Cortex of kidney (tissue), 1 donor: Measurements from ENCODE around the gene LRRC27.

Experiments
- DNase-seq: peaks from one replicate; lab custom pipeline; 2025; lab: John Stamatoyannopoulos, UW

The LRRC27 gene

DNA sequence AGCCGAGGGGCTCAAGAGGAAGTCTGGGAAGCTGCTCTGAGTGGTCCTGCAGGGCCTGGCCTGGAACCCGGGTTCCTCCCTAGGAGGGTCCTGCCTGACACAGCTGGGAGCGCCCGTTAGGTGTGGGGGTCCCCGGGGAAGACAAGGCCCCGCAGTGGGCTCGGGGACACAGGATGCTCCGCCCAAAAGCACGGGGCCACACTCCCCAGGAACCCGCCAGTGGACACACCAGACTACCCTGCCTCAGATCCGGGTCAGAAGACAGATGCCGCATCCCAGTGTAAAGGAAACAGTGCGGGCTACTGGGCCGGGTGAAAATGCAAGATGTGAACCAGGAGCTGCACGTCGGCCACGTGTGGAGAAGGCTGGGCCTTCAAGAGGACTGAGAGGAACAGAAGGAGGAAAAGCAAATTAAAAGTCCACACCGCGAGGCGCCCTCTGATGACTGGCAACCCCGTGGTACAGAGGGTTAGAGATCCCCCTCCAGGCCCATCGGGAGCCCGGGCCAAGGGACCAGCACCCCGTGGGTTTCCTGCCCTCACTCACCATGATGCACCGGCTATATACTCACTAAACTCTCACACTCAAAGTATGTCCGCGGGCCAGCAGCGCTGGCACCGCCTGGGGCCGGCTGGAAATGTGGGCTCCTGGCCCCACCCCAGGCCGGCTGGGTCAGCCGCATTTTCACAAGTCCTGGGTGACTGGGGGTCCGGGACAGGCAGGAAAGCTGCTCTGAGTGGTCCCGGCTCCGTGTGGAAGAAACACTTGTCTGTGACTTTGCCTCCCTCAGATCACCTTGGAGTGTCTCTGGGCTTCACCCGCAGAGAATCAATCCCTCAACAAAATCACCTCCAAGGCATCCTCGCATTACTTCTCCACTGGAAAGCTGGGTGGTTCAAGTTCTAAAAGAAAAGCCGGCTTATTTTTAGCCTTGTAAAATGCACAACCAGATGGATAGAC lies 30.3 kb upstream of the LRRC27 start:
- no peak for DNase-seq

DNA sequence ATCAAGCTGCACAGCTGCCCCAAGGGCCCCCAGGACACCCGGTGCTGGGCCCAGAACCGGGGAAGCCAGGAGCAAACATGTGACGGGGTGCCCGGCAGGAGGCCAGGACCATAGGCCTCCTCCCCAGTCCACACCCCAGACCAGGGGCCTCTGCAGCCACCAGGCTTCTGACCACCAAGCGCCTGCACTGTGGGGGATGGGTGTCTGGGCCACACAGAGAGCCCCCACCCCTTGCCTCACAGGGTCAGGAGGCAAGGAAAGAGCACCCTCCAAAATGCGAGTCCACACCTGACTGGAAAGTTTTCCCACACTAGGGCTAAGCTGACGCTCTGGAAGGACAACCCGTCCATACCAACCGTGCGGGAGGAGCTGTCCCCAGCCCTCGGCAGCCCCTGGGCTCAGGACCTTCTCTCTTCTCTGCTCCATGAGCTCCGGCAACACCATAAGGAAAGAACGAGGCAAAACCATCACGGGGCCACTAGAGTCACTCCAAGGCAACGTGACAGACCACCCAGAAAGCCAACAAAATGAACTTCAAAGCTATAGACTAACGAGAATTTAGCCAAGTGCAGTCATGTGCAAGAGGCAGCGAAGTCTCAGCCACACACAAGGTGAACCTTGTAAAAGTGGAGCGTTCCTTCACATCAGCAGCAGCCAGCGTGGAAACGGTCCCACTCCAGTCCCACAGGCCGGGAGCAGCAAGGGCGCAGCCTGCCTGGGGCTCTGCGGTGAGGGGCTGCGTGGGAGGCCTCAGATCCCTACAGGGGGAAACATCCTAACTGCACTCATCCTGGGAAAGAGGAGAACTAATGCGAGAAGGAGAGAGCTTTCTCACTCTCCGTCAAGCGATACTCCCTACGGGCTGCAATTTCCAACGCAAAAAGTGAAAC lies 29.3 kb upstream of the LRRC27 start:
- DNase-seq, result no peak

DNA sequence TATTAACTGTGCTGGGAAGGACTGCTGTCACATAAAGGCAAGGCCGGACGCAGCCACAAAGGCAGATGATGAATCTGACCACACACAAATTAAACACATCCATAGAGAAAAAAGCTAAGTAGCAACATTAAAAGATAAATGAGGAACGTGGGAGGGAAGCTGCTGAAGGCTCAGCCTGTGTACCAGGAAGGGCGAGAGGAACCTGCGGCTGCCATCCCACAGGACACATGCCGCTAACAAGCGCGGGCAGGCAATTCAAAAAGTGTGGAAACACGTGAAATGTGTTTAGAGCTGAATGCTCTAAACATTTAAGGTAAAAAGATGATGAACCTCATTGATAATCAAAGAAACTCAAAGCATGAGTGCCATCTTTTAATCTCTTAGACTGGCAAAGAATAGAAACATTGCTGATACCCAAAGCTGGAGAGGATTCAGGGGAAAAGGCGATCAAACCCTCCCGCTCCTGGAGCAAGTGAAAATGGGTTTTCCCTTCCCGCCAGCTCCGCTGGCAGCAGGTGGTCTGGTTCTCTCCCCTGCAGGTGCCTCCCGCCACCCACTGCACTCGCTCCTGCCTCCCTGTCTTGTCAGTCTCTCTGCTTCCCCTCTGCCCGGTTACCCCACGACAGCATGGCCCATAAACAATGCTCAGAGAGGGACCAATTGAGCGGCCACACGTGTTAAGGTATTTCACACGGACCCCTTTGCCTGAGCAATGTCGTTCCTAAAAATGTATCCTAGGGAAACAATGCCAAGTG lies 28.5 kb upstream of the LRRC27 start:
- no peak for DNase-seq

DNA sequence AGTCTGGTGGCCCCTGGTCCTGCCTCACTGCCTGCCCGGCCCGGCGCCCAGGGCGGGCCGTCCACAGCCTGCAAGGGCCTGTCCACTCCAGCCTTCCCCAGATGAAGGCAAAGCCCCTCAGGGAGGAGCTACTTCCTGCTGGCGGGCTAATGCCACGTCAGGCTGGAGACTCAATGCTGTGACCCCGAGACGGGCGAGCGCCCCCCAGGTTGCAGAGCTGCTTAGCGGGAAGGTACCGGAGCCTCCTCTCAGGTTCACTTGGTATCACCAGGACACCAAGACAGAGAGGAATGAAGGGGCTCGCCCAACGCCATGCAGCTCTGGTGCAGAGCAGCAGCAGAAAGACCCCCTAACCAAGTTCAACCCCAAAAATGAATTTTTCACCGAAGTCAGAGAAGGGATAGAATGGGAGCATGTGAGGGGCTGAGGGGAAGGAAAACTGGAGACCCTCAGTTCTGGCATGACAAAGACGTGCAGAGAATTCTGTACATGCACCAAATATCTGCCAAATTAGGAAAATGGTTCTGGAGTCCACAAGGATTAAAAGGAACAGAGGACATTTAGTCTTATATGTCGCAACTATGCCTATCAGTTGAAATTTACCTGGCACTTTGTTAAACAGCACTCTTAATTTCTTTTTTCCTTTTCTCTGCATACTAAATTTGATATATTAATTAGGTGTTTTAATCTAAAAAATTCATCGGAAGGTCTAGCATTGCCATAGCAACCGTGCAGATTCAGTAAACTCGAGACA lies 27.1 kb upstream of the LRRC27 start:
- no peak for DNase-seq

DNA sequence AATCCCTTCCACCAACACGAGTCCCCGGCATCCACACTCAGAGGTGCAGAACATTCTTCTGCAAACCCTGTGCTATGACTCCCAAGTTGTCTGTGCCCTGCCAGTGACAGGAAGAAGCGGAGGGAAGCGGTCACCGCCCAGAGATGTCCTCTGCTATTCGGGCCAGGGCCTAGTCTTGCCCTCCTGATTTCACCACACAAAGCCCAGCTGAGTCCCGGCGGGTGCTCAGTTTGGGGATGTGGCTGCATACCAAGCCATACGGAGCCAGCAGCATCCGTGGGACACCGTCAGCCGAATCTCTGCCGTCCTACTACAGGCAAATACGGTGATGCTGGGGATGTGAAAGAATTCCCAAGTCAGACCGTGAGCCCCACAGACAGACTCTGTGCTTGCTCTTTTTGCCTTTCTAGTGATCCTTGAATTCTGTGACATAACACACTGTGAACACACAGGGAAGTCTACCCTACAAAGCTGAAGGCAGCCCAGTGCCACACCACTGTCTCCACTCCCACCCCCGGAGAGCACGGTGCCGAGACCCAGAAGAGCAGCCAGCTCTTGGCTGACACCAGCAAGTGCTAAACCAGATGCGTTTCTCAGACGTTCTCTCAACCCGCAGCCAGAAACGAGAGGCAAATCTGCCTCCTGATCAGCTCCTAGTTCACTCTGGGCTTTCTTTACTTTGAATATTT lies 26.2 kb upstream of the LRRC27 start:
- DNase-seq, result no peak

DNA sequence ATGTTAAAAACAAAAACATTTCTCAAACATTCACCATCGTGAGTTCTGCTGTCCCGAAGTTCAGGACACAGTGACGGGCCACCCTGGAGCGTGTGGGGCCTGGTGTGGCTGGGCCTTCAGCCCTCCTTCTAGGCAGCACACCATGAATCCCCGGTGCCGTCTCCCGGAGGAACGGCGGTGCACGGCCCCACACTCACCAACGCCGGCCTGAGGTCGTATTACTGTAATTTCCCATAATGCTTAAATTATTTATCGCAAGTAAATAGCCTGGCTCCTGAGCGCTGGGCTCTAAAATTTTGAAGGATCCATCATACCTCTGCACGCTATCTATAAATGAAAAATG lies 25.7 kb upstream of the LRRC27 start:
- no peak for DNase-seq

DNA sequence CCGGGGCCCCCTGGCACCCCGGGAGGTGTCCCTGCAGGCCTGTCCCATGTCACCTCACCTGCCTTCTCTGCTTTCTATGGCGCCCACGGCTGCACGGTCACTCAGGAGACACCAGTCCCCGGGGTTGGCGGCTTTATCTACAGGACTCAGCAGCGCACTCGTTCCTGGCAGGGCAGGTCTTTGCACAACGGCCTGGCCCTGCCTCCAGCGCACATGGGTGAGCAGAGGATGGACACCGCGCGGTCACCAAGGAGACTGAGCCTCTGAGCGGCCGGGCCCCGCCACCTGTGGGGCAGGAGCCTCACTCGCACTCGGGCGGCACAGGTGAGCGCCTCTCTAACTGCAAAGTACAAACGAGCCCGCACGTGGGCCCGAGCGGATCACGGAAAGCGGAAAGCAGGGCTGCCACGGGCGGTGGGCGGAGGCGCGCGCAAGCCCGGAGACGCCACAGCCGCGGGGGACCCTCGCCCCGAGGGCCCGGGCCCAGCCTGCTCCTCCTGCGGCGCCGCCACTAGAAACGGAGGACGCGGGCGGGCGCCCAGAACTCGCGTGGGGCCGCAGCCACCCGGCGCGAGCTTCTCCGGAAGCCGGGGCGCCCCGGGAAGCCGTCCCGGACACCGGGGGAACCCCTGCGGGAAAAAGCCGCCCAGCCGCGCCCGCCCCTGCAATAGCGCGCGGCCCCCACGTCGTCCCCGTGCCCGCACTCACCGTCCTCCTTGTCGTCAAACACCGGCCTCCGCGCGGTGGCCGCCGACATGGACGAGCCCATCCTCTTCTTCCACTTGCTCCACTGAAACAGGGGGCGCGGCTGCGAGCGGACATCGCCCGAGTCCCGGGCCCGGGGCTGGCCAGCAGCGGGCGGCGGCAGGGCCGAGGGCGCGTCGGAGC lies 24.9 kb upstream of the LRRC27 start:
- no peak for DNase-seq

DNA sequence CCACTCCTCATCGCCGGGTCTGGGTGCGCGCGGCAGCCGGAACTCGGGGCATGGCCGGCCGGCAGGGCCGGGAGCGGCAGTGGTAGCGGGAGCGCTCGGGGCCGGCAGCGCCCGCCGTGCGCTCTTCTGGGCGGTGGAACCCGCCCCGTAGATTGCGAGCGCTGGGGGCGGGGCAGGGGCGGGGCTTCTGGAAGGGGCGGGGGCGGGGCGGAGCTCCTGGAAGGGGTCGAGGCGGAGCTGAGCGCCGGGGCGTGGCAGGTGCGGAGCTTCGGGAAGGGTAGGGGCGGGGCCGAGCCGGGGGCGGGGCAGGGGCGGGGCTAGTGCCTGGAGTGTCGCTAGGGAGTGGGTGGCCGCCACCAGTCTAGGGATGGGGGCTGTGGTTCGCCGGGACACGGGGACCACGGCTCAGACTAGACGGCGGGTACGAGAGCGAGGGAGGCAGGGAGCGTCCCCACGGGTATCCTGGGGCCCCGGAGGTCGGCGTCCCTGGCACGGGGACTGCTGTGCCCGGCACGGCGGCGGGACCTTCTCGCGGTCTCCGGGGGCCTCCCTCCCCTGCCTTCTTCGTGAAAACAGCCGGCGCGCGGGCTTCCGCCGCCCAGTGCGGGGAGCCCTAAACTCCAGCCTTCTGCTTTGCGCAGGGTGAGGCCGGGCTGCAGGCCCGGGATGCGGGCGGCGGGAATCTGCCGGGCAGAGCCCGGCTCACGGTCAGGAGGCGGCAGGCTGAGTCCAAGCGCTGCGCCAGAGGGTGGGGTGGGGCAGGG lies 24.0 kb upstream of the LRRC27 start, which contains the start of gene STK32C:
STK32C (minus strand) TSS at position 128 of the 764 bp plus-strand sequence; CDS start at position 11, 117 bp downstream.
- no peak for DNase-seq

DNA sequence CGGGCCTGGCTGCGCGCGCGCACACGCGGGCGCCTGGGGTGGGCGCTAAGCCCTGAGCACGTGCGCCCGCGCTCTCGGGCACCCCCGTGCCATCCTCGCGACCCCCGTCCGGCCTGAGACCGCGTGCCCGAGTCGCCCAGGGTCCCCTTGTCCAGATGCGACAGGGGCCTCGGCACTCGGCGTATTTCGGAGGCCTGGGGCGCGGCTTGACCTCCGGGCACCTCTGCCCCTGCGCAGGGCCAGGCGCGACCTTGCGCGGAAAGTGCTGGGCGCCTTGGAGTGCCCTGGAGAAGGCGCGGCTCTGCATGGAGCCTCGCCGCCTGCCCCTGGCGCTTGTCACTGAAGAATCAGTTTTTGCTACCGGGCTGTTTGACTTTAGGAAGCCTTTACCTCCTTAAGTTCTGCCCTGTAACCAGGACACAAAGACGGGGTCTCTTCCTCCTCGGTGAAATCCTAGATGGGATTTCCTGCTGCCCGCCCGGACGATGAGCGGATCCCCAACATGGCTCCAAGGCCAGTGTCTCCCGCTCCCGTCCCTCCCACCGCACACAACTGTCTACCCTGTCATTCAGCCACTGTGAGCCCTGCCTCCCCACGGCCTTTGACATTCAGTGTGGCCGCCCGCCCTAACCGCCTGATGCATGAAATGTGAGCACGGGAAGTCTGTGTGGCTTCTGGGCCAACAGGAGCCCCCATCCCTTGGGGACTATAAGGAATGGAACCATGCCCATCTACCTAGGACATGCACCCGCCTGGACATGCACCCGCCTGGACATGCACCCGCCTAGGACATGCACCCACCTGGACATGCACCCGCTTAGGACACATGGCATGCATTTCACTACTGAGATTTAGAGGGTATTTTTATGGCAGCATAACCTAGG lies 23.2 kb upstream of the LRRC27 start:
- DNase-seq, result no peak

DNA sequence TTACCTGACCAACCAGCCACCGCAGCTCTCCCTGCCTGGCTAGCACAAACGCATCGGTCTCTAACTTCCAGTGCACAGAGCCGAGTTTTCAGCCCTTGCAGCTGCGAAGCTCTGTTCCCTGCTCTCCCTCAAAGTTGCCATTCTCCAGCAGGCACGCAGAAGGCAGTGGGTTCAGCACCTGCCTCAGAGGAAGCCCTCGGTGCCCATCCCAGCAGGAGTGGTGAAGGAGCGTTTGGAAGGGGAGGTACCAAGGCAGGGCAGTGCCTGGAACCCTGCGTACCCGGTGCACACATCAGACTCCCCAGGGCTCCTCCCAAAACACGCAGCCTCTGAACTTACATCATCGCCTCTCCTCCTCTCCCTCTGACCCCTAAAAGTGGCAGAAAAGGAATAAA lies 22.5 kb upstream of the LRRC27 start:
- DNase-seq, result no peak

DNA sequence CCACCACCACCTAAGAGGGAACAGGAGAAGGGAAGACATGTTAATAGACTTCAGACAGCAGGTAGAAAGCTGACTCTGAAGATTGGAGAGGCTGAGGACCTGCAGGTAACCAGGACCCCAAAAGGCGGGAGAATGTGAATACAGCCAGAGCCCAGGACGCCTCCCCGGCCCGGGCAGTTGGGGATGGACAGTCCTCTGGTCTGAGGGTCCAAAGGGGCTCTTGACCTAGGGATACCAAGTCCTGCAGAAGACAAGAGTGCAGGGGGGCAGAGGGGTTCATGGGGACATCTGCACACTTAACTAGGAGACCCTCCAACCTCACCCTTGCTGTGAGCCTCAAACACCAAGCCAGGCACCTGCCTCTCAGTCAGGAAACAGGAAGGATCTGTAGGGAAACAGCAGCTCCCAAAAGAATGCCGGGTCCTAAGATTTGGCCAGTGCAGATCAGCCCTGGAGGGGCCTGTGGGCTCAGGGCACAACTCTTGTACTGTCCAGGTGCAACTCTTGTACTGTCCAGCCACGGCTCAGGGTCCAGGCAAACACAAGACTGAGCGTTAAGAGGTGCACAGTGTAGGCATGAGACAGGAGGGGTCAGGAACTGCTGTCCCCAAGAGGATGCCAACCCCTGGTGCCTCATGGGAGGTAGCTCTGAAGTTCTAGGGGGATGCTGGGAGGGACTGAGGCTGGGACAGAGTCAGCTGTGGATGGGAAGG lies 22.0 kb upstream of the LRRC27 start:
- no peak for DNase-seq

DNA sequence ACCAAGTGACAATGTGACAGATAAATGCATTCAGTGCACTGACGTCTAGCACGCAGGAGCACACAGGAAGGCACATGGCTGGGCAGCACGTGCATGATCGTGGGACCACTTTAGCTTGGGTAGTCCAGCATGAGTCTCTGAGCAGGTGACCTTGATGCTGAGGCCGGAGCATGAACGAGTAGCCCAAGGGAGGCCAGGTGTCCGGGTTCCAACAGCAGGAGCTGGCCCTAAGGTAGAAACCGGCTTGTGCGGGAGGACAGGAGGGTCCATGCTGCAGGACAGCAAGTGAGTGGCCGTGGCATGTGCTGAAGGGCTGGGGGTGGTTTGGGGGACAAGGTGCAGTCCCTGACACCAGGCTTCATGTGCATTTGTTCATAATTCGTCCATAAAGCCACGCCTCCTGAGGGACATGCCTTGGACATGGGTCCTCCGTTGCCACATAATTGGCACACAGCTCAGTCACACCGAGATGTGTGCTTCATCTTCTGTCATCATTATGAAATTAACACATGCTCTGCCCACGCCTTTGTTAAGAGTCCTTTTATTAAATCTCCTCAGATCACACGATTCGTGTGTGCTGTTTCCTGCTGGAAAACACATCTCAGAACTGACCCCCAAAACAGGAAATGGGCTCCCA lies 21.2 kb upstream of the LRRC27 start:
- no peak for DNase-seq

DNA sequence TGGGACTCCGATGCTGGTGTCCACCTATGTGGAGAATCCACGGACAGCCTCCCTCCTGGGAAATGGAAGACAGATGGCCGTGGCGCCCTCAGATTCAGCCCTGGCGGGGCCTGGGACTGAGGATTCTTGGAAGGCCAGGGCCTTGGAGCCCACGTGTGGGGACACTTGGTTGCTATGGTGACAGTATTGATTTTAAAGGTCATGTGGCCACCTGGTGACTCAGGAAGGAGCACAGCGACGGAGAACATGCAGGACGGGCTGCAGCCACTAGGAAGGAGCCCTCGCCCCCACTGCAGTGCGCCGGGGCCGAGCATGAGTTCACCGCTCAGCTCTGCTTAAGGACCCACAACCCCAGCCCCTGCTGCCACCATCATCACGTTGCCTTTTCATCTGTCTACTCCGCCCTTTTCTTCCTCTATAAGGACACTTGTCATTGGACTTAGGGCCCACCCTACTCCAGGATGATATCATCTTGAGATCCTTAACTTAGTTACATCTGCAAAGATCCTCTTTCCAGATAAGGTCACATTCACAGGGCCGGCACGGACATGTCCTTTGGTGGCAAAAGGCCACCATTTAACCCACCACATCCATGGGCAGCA lies 20.6 kb upstream of the LRRC27 start:
- no peak for DNase-seq

DNA sequence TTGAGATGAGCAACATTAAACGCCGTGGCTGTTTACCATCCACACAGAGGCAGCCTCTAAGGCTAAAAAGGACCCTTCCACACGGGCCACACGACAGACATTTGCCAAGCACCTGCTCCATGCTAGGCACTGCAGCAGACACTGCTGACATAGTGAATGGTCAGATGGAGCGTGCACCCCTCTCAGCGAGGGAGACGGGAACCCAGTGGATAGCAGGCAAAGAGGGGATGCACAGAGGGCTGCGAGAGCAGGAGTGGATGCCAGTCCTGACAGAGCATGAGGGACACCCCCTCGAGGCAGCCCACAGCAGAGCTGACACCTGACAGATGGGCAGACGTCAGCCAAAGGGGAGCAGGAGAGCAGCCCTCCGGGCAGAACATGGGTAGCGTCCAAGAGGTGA lies 18.7 kb upstream of the LRRC27 start:
- DNase-seq, result no peak

DNA sequence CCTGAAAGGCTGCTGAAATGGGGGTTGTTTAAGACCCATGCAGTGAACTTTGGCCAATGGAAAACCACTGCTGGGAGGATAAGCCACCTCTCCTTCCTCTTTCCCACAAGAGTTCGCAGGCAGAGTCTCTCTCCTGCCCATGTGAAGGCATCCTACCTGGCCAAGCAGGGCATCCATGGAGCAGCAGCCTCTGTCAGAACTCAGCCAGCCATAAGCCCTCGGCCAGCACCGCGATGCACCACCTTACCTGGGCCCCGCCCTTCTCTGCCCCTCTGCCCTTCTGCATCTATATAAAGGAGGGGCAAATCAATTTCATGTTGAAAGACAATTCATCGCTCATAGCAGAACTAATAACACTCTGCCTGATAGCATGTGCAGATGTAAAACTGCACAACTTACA lies 18.1 kb upstream of the LRRC27 start:
- DNase-seq, result no peak

DNA sequence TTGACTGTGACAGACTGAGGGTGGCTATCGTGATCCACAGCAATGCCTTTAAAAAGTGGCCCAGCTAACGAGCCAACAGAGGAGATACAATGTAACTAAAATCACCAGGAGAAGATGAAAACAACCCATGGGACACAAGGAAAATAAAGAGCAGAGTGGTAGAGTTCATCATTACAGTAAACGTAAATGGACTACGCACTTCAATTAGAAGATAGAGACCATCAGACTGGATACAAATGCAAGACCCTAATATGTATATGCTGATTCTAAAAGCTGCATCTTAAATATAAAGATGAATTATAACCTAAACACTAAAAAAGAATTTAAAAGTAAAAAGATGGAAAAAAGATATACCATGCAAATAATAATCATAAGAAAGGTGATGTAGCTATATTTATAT lies 17.7 kb upstream of the LRRC27 start:
- DNase-seq, result no peak
